ENCODE results near the gene HLCS. TPM values are rescaled to one million over a fixed set of nuclear protein-coding genes. Genes with fewer than 3 reads are reported as not detected.
"Not testable (repeated sequence)": the region's sequence is repeated elsewhere in the genome, so short reads cannot be mapped to it uniquely, and the experiment has no call there.

The HLCS gene
- total RNA-seq, 1 donor from 2014 or later = 10.3 TPM

- Histone ChIP-seq H3K36me3 (no peaks in the 10 kb centered on the region), H3K27ac (no peak overlapping the region), H3K27me3 (no peaks in the 10 kb centered on the region), H3K4me3 (no peak overlapping the region), H3K4me1 (no peaks in the 10 kb centered on the region), H3K9me3 (no peaks in the 10 kb centered on the region)
- DNase-seq (ENCODE audit: extremely low spot score in 2 of 2) = no peak
- intact Hi-C loops (cut with DNase I) = no loop called here
- TF ChIP-seq POLR2A (IDR thresholded peaks at IDR 0.05) (no peak), POLR2AphosphoS5 (IDR thresholded peaks at IDR 0.05; ENCODE audit: insufficient read depth in 1 of 2, low read depth in 1 of 2) (no peak)
- TF ChIP-seq, protein P1, sequence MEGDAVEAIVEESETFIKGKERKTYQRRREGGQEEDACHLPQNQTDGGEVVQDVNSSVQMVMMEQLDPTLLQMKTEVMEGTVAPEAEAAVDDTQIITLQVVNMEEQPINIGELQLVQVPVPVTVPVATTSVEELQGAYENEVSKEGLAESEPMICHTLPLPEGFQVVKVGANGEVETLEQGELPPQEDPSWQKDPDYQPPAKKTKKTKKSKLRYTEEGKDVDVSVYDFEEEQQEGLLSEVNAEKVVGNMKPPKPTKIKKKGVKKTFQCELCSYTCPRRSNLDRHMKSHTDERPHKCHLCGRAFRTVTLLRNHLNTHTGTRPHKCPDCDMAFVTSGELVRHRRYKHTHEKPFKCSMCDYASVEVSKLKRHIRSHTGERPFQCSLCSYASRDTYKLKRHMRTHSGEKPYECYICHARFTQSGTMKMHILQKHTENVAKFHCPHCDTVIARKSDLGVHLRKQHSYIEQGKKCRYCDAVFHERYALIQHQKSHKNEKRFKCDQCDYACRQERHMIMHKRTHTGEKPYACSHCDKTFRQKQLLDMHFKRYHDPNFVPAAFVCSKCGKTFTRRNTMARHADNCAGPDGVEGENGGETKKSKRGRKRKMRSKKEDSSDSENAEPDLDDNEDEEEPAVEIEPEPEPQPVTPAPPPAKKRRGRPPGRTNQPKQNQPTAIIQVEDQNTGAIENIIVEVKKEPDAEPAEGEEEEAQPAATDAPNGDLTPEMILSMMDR (IDR thresholded peaks at IDR 0.05) = no peak
Measured at GRCh38 chr21:36959020-36959835, 7.2 kb downstream of the HLCS start.

DNA sequence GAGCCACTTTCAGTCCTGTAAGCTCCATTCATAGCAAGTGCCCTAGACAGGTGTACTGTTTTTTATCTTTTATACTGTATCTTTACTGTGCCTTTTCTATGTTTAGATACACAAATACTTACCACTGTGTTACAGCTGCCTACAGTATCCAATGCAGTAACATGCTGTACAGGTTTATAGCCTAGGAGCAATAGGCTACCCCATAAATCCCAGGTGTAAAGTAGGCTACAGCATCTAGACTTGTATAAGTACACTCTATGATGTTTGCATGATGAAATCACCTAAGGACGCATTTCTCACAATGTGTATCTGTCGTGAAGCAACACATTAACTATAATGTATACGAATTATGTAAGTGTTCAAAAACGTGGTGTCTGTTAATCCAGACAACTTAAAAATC lies 10.7 kb downstream of the HLCS start:
- no peaks in the 10 kb centered on the region for H3K4me1 ChIP-seq
- intact Hi-C loops (cut with DNase I) = no loop called here
- H3K9me3 ChIP-seq = no peaks in the 10 kb centered on the region
- no peak overlapping the region for H3K27ac ChIP-seq
- no peak for TF ChIP-seq POLR2AphosphoS5 (IDR thresholded peaks at IDR 0.05; ENCODE audit: insufficient read depth in 1 of 2, low read depth in 1 of 2)
- TF ChIP-seq, protein P1 (IDR thresholded peaks at IDR 0.05) = no peak
- no peak for TF ChIP-seq POLR2A (IDR thresholded peaks at IDR 0.05)
- no peaks in the 10 kb centered on the region for H3K27me3 ChIP-seq
- peaks cover 0 to 4% of the 10 kb centered on the region in 2 donors for H3K36me3 ChIP-seq
- DNase-seq (ENCODE audit: extremely low spot score in 2 of 2) = no peak
- no peak overlapping the region for H3K4me3 ChIP-seq

DNA sequence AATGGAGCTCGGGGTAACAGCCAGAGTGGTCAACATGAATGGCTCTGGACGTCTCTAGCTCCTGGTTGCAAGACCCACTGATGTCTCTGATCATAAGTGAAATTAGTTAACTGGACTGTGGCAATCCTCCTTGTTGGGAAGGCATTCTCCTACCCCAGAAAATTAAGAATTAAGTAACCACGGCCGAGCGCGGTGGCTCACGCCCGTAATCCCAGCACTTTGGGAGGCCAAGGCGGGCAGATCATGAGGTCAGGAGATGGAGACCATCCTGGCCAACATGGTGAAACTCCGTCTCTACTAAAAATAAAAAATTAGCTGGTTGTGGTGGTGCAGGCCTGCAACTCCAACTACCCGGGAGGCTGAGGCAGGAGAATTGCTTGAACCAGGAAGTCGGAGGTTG lies 14.1 kb downstream of the HLCS start:
- H3K4me1 ChIP-seq; DNase-seq (ENCODE audit: extremely low spot score in 2 of 2); intact Hi-C loops (cut with DNase I); H3K36me3 ChIP-seq; H3K27me3 ChIP-seq; H3K9me3 ChIP-seq; H3K27ac ChIP-seq; H3K4me3 ChIP-seq: not testable (repeated sequence)

- intact Hi-C loops (cut with DNase I) = no loop called here
- TF ChIP-seq POLR2A (IDR thresholded peaks at IDR 0.05) = no peak
- TF ChIP-seq POLR2AphosphoS5 (IDR thresholded peaks at IDR 0.05; ENCODE audit: insufficient read depth in 1 of 2, low read depth in 1 of 2) = no peak
- TF ChIP-seq, protein P1 (IDR thresholded peaks at IDR 0.05) = no peak
- no peak overlapping the region for H3K4me3 ChIP-seq
- peaks cover 0 to 8% of the 10 kb centered on the region in 2 donors for H3K36me3 ChIP-seq
- no peaks in the 10 kb centered on the region for H3K27me3 ChIP-seq
- no peaks in the 10 kb centered on the region for H3K9me3 ChIP-seq
- no peak overlapping the region for H3K27ac ChIP-seq
- no peaks in the 10 kb centered on the region for H3K4me1 ChIP-seq
- no peak for DNase-seq (ENCODE audit: extremely low spot score in 2 of 2)
Measured at GRCh38 chr21:36949171-36950141, 17.0 kb downstream of the HLCS start.

DNA sequence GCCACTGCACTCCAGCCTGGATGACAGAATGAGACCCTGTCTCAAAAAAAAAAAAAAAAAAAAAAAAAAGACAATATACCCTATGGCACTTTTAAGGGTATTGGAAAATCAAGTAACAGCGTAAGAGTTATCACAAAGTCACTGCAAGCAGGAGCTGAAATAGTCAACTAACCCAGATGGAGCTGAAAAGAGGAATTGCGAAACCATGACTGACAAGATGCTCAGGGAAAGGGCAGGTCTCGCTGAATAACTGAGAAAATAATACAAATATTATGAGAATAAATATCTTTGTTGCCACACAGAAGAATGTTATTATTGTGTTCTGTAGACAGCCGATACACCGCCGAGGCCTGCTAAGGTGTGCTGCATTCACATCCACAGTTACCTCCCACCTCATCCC lies 17.8 kb downstream of the HLCS start:
- no peaks in the 10 kb centered on the region for H3K4me1 ChIP-seq
- no peaks in the 10 kb centered on the region for H3K9me3 ChIP-seq
- TF ChIP-seq POLR2AphosphoS5 (IDR thresholded peaks at IDR 0.05; ENCODE audit: insufficient read depth in 1 of 2, low read depth in 1 of 2) = no peak
- TF ChIP-seq POLR2A (IDR thresholded peaks at IDR 0.05) = no peak
- TF ChIP-seq, protein P1 (IDR thresholded peaks at IDR 0.05) = no peak
- intact Hi-C loops (cut with DNase I) = no loop called here
- peaks cover 0 to 8% of the 10 kb centered on the region in 2 donors for H3K36me3 ChIP-seq
- DNase-seq (ENCODE audit: extremely low spot score in 2 of 2) = no peak
- H3K27ac ChIP-seq = no peak overlapping the region
- no peaks in the 10 kb centered on the region for H3K27me3 ChIP-seq
- H3K4me3 ChIP-seq = no peak overlapping the region
